Stimulated activated CD4-positive, alpha-beta T cell treated with anti-CD3 and anti-CD28 coated beads, TNF-alpha, amount 100 ng/mL, for 24 hours (primary cell): ENCODE results near the gene PLIN5.

Experiments used
- DNase-seq, 3 experiments: peaks; one replicate each; pipeline ENCODE4 v3.0.0-alpha.2; 2020; ENCODE audit warnings: low read depth in 3 of 3

PLIN5 gene

GRCh38 chr19:4487572-4487971, 47.5 kb downstream of the PLIN5 start:
- DNase-seq = no peak

DNA sequence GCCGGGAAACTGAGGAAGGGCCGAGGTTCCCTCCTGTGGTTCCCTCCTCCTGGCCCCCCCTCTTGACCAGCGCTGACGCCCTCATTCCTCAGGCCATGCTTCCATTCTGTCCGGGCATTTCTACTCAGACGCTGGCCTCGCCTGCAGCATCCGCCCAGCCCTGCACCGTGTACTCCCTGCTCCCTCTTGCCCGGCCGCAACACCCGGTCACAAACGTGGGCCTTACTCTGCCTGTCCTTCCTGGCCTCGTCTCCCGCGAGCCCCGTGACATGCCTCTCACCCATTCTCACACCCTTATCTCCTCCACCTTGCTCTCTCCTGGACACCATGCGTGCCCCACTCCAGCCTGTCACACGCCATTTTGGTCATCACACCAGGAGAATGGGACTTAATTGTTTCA, 51.6 kb downstream of the PLIN5 start:
- DNase-seq = no peak

DNA sequence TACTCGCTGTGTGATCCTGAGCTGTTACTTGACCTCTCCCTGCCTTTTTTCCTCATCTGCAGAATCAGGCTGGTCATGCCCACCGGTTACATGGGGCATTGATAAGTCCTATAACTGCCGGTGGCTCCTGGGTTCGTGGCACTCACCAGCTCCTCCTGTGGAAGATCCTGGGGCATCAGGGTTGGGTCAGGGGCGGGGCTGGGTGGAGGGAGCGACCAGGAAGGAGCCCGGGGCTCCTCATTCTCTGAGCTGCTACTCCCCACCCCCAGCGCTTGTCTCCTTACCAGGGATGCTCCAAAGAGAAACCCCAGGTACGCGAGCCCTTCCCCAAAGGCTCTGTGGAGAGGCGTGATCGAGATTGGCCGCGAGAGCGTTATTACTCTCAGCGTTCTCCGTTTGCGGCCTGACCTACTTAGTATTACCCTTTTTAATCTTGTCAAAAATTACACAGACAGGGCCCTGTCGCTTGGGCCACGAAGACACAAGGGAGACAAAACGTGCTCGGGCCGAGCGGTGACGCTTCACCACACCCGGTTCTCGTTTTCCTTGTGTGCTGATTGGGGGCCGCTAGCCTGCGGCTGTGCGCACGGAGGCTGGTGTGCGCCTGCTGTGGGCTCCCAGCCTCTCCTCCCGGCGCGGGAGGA, 52.2 kb downstream of the PLIN5 start:
- DNase-seq = no peak

DNA sequence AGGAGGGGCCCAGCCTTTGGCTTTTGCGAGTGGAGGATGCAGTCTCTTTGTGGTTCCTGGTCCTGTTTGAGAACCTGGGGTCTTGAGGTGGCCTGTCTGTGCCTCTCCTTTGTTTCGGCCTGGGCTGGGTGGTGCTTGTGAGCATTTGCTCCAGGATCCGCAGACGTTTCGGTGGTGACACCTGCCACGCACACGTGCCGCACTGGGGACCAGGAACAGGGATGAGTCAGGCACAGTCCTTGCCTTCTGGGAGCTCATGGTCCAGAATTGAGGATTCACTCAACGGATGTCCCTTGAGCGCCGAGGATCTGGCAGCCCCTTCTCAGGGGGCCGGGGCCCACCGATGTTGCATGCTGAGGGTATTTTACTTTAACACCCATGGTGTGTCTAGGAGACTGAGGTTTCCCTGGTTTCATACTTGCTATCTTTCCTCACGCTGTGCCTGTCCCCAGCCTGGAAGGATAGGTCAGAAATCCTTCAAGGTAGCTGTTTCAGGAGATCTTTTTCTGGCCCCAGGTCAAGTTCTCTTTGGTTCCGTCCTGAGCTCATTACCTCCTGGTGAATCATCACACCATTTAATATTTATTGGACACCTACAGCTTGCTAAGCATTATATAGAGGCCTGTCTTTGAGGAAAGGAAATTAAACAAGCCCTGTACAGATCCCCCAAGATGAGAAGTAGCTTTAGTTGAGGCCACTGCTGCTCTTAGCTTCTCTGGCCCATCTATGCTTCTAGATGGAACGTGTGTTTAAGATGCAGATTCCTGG, 57.8 kb downstream of the PLIN5 start:
- no peak for DNase-seq

GRCh38 chr19:4474514-4475022, 60.5 kb downstream of the PLIN5 start:
- peak in 1 of 3 experiments; percentile 13 for DNase-seq

GRCh38 chr19:4473763-4474513, 61.1 kb downstream of the PLIN5 start:
- DNase-seq = no peak

DNA sequence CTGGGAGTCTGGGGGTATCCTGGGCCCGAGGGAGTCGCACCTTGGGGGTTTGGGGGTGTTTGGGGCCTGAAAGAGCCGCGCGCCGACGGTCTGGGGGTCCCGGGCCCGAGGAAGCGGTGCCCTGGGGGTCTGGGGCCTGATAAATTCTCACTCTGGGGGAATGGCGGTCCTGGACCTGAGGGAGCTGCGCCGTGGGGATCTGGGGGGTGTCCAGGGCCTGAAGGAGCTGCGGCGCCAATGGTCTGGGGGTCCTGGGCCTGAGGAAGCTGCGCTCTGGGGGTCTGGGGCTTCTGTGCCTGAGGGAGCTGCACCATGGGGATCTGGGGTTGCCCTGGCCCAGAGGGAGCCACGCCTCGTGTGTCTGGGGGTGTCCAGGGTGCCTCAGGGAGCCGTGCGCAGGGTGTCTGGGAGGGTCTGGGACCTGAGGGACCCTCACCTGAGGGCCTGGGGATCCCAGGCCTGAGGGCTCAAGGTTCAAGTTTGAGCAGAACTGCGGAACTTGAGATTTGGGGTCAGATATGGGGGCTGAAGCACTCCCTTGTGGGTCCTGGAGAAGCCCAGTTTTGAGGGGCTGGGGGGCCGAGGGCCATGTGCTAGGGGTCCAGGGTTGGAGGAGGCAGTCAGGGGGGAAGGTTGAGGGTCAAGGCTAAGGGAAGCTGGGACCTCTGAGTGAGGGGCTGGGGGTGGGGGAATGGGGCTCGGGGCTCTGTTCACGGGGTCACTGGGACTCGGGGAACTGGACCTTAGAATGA, 61.8 kb downstream of the PLIN5 start:
- no peak for DNase-seq
